Common myeloid progenitor, CD34-positive (primary cell): ENCODE results near the gene UMAD1.

ENCODE experiments used
- CTCF ChIA-PET: fragments of 350-600 bp; sonication (Branson Sonifier 250); formaldehyde crosslinking; loops from one replicate; lab custom pipeline; 2021; ENCODE audit warnings: antibody characterized with exemption; lab: Charles Lee
- POLR2A ChIA-PET: fragments of 350-600 bp; sonication (Branson Sonifier 250); formaldehyde crosslinking; loops from one replicate; lab custom pipeline; 2021; ENCODE audit warnings: antibody characterized with exemption; lab: Charles Lee
- DNase-seq, 3 donors: peaks; one replicate each; pipeline versions ENCODE4 v3.0.0 to v3.0.0-alpha.2; 2013
- H3K27ac ChIP-seq, 2 experiments: 1 replicate in 1 of 2; 2 replicates in 1 of 2; pipeline ENCODE4 v1.7.0; 2013; ENCODE audit warnings: inconsistent platforms in 2 of 2, low read length in 2 of 2, mild to moderate bottlenecking in 2 of 2, low read depth in 1 of 2, moderate library complexity in 1 of 2; ENCODE audit not compliant: severe bottlenecking in 2 of 2, insufficient read depth in 1 of 2, poor library complexity in 1 of 2
- H3K27me3 ChIP-seq, 5 experiments: replicated peaks in 2 of 5; 1 replicate in 3 of 5; 2 replicates in 2 of 5; pipeline versions ENCODE4 v1.6.1 to v1.7.0; 2013; ENCODE audit warnings: low read length in 4 of 5, mild to moderate bottlenecking in 2 of 5, moderate library complexity in 2 of 5, inconsistent platforms in 1 of 5; ENCODE audit not compliant: insufficient read depth in 5 of 5, control insufficient read depth in 4 of 5
- H3K36me3 ChIP-seq, 4 experiments: 1 replicate in 2 of 4; 2 replicates in 2 of 4; pipeline versions ENCODE4 v1.6.1 to v1.7.0; 2013; ENCODE audit warnings: low read length in 3 of 4, control low read depth in 1 of 4, mild to moderate bottlenecking in 1 of 4; ENCODE audit not compliant: control insufficient read depth in 4 of 4, insufficient read depth in 4 of 4
- H3K4me1 ChIP-seq, 4 experiments: 1 replicate in 3 of 4; 2 replicates in 1 of 4; pipeline versions ENCODE4 v1.6.1 to v1.7.1; 2013; ENCODE audit warnings: low read length in 3 of 4, mild to moderate bottlenecking in 3 of 4, control low read depth in 1 of 4, inconsistent platforms in 1 of 4, moderate library complexity in 1 of 4; ENCODE audit not compliant: control insufficient read depth in 4 of 4, insufficient read depth in 4 of 4; ENCODE audit errors: control extremely low read depth in 1 of 4
- H3K4me3 ChIP-seq, 7 experiments: 1 replicate in 4 of 7; 2 replicates in 3 of 7; pipeline versions ENCODE4 v1.5.1 to v1.7.0; 2013; ENCODE audit warnings: mild to moderate bottlenecking in 7 of 7, low read length in 6 of 7, moderate library complexity in 6 of 7, inconsistent platforms in 2 of 7, low read depth in 2 of 7, control low read depth in 1 of 7; ENCODE audit not compliant: insufficient read depth in 4 of 7, control insufficient read depth in 1 of 7; ENCODE audit errors: extremely low read depth in 1 of 7
- H3K9me3 ChIP-seq, 5 experiments: 1 replicate in 4 of 5; 2 replicates in 1 of 5; pipeline versions ENCODE4 v1.6.1 to v1.7.1; 2013; ENCODE audit warnings: low read length in 4 of 5, mild to moderate bottlenecking in 2 of 5, inconsistent platforms in 1 of 5, low read depth in 1 of 5, moderate library complexity in 1 of 5; ENCODE audit not compliant: control insufficient read depth in 4 of 5, insufficient read depth in 2 of 5; ENCODE audit errors: control extremely low read depth in 1 of 5
- WGBS: methylation state at CpG from one replicate; pipeline ENCODE4 v1.1.5; 2013; ENCODE audit not compliant: insufficient coverage; 5-methylcytosine and 5-hydroxymethylcytosine counted together

UMAD1 gene

GRCh38 chr7:7709291-7709690 is 68.7 kb downstream of the UMAD1 start:
- no peaks in the 10 kb centered on the region for H3K9me3 ChIP-seq
- POLR2A ChIA-PET = no interaction called here
- DNase-seq = no peak
- H3K36me3 ChIP-seq = no peaks in the 10 kb centered on the region
- no peak overlapping the region for H3K4me3 ChIP-seq
- H3K27ac ChIP-seq = no peak overlapping the region
- WGBS = 46% methylated on average over 1 of the region's 3 CpGs
- H3K27me3 ChIP-seq = no peaks in the 10 kb centered on the region
- CTCF ChIA-PET = no interaction called here
- peaks cover 0 to 2% (median under 1%) of the 10 kb centered on the region in 4 experiments for H3K4me1 ChIP-seq

GRCh38 chr7:7710469-7710868 is 69.9 kb downstream of the UMAD1 start:
- WGBS = no CpG with 5 or more reads among the region's 2 CpGs
- Histone ChIP-seq H3K36me3 (no peaks in the 10 kb centered on the region), H3K9me3 (no peaks in the 10 kb centered on the region), H3K4me3 (no peak overlapping the region), H3K27me3 (no peaks in the 10 kb centered on the region), H3K4me1 (peaks cover 0 to 2% (median under 1%) of the 10 kb centered on the region in 4 experiments), H3K27ac (no peak overlapping the region)
- no peak for DNase-seq
- POLR2A ChIA-PET = no interaction called here
- CTCF ChIA-PET = no interaction called here

GRCh38 chr7:7713730-7714129 is 73.2 kb downstream of the UMAD1 start:
- DNase-seq = no peak
- POLR2A ChIA-PET = no interaction called here
- Histone ChIP-seq H3K27ac (no peak overlapping the region), H3K9me3 (no peaks in the 10 kb centered on the region), H3K36me3 (no peaks in the 10 kb centered on the region), H3K4me3 (no peak overlapping the region), H3K4me1 (peaks cover 0 to 2% (median under 1%) of the 10 kb centered on the region in 4 experiments), H3K27me3 (no peaks in the 10 kb centered on the region)
- WGBS = 96% methylated on average over 2 of the region's 4 CpGs
- CTCF ChIA-PET = interaction anchor here (1.2 kb wide), 1 partner anchor 10 kb away, joined by 3 read pairs; no protein-coding TSS in a partner anchor

GRCh38 chr7:7718492-7718891 is 77.9 kb downstream of the UMAD1 start, which contains the start of gene RPA3:
RPA3 (minus strand) TSS chr7:7718607; CDS start chr7:7640418, 78,189 bp downstream.
- Histone ChIP-seq H3K27me3 (no peaks in the 10 kb centered on the region), H3K4me1 (peaks cover 0 to 3% (median under 1%) of the 10 kb centered on the region in 4 experiments), H3K9me3 (no peaks in the 10 kb centered on the region), H3K36me3 (no peaks in the 10 kb centered on the region), H3K27ac (no peak within 1 kb of the TSS), H3K4me3 (no peak within 1 kb of the TSS)
- WGBS = no CpG with 5 or more reads among the region's 1 CpG
- ChIA-PET CTCF (interaction anchor here (0.7 to 1.3 kb wide), 2 partner anchors 11 to 39 kb away, joined by 3 read pairs; no protein-coding TSS in a partner anchor), POLR2A (no interaction called here)
- no peak for DNase-seq

- POLR2A ChIA-PET = no interaction called here
- no peak overlapping the region for H3K27ac ChIP-seq
- no peaks in the 10 kb centered on the region for H3K27me3 ChIP-seq
- peak in 2 of 3 donors; percentile 47 to 55 for DNase-seq
- H3K4me3 ChIP-seq = no peak overlapping the region
- H3K9me3 ChIP-seq = no peaks in the 10 kb centered on the region
- H3K36me3 ChIP-seq = no peaks in the 10 kb centered on the region
- peaks cover 0 to 1% (median 0%) of the 10 kb centered on the region in 4 experiments for H3K4me1 ChIP-seq
- CTCF ChIA-PET = interaction anchor here (1.3 kb wide), 1 partner anchor 10 kb away, joined by 3 read pairs; no protein-coding TSS in a partner anchor
- WGBS = 100% methylated on average over 1 of the region's 2 CpGs
Observed at GRCh38 chr7:7719236-7719635, 78.7 kb downstream of the UMAD1 start.

- Histone ChIP-seq H3K36me3 (no peaks in the 10 kb centered on the region), H3K4me1 (peaks cover 0 to 1% (median 0%) of the 10 kb centered on the region in 4 experiments), H3K27ac (no peak overlapping the region), H3K4me3 (no peak overlapping the region), H3K27me3 (no peaks in the 10 kb centered on the region), H3K9me3 (no peaks in the 10 kb centered on the region)
- no CpG with 5 or more reads among the region's 1 CpG for WGBS
- CTCF ChIA-PET = no interaction called here
- POLR2A ChIA-PET = no interaction called here
- DNase-seq = no peak
Observed at GRCh38 chr7:7720193-7720592, 79.6 kb downstream of the UMAD1 start.

GRCh38 chr7:7720750-7721621 is 80.4 kb downstream of the UMAD1 start:
- ChIA-PET CTCF (interaction anchor here (0.9 kb wide), 1 partner anchor 31 kb away, joined by 3 read pairs; no protein-coding TSS in a partner anchor), POLR2A (no interaction called here)
- 100% methylated on average over 4 of the region's 5 CpGs for WGBS
- H3K4me1 ChIP-seq = peaks cover 0 to 1% (median 0%) of the 10 kb centered on the region in 4 experiments
- no peak overlapping the region for H3K4me3 ChIP-seq
- no peaks in the 10 kb centered on the region for H3K27me3 ChIP-seq
- no peaks in the 10 kb centered on the region for H3K9me3 ChIP-seq
- no peak overlapping the region for H3K27ac ChIP-seq
- no peak for DNase-seq
- no peaks in the 10 kb centered on the region for H3K36me3 ChIP-seq
